Smooth muscle cell (in vitro differentiated cells): ENCODE data around the gene DHX29. TPM values are rescaled to one million over a fixed set of nuclear protein-coding genes. Genes with fewer than 3 reads are reported as not detected.

Source experiments
- DNase-seq: peaks from one replicate; lab custom pipeline; 2025; ENCODE audit not compliant: unreplicated experiment; lab: John Stamatoyannopoulos, UW
- H2AFZ ChIP-seq: fragments of 200-600 bp; sonication (generic); 2 replicates; pipeline ENCODE4 v1.6.0; 2016; ENCODE audit warnings: antibody characterized with exemption, low read depth, mild to moderate bottlenecking
- H3F3A ChIP-seq: fragments of 200-600 bp; sonication (generic); 2 replicates; pipeline ENCODE4 v1.6.0; 2017; ENCODE audit warnings: antibody characterized with exemption, low read depth
- H3K27ac ChIP-seq: fragments of 200-600 bp; sonication (generic); 2 replicates; pipeline ENCODE4 v1.5.1; 2016; ENCODE audit warnings: low read depth, mild to moderate bottlenecking
- H3K27me3 ChIP-seq: fragments of 200-600 bp; sonication (generic); 2 replicates; pipeline ENCODE4 v1.6.1; 2016; ENCODE audit warnings: low read depth, mild to moderate bottlenecking
- H3K36me3 ChIP-seq: fragments of 200-600 bp; sonication (generic); 2 replicates; pipeline ENCODE4 v1.5.1; 2016; ENCODE audit warnings: low read depth
- H3K4me1 ChIP-seq: fragments of 200-600 bp; sonication (generic); 2 replicates; pipeline ENCODE4 v1.5.1; 2016; ENCODE audit warnings: low read depth
- H3K4me2 ChIP-seq: fragments of 200-600 bp; sonication (generic); 2 replicates; pipeline ENCODE4 v1.6.0; 2016; ENCODE audit warnings: mild to moderate bottlenecking
- H3K4me3 ChIP-seq: fragments of 200-600 bp; sonication (generic); 2 replicates; pipeline ENCODE4 v1.5.1; 2016; ENCODE audit warnings: mild to moderate bottlenecking
- H3K79me2 ChIP-seq: fragments of 200-600 bp; sonication (generic); 2 replicates; pipeline ENCODE4 v1.6.0; 2016; ENCODE audit warnings: low read depth, mild to moderate bottlenecking
- H3K9ac ChIP-seq: fragments of 200-600 bp; sonication (generic); 2 replicates; pipeline ENCODE4 v1.6.0; 2016; ENCODE audit warnings: low read depth
- H3K9me3 ChIP-seq: fragments of 200-600 bp; sonication (generic); replicated peaks from 2 replicates; pipeline ENCODE4 v1.5.1; 2016; ENCODE audit warnings: low read depth
- H4K20me1 ChIP-seq: fragments of 200-600 bp; sonication (generic); 2 replicates; pipeline ENCODE4 v1.6.0; 2016; ENCODE audit warnings: low read depth
- CTCF ChIP-seq: fragments of 200-600 bp; sonication (generic); IDR thresholded peaks from 2 replicates; pipeline ENCODE4 v1.5.1; 2017; ENCODE audit warnings: borderline replicate concordance, mild to moderate bottlenecking, antibody characterized with exemption; ENCODE audit not compliant: insufficient read depth, poor library complexity, severe bottlenecking
- WGBS: methylation state at CpG from one replicate; pipeline ENCODE4 v1.1.7; 2016; ENCODE audit warnings: low lambda C conversion rate; 5-methylcytosine and 5-hydroxymethylcytosine counted together
- polyA plus RNA-seq: library from polyadenylated mRNA; unstranded; fragments of >200 nt; fragmentation: Nextera tagmentation; extraction: Ambion mirVana; gene quantifications from 2 replicates; pipeline ENCODE4 v1.2.1, GENCODE V29; 2016
- total RNA-seq: library from RNA; depleted of rRNA; stranded (reverse); fragments of >200 nt; gene quantifications from 2 replicates; pipeline ENCODE4 v1.2.3, GENCODE V29; 2014

DHX29 gene
- total and polyA plus RNA-seq, 2 experiments from 2014 or later: 27.1 to 40.7 TPM

GRCh38 chr5:55304584-55304983, 2.9 kb downstream of the DHX29 start:
- Histone ChIP-seq H4K20me1 (peaks cover 22% of the 10 kb centered on the region), H3K4me3 (no peak overlapping the region), H3K9me3 (no peaks in the 10 kb centered on the region), H3K79me2 (peaks cover 85% of the 10 kb centered on the region), H3K27ac (peak overlapping the region; percentile 64), H2AFZ (no peak overlapping the region), H3K36me3 (no peaks in the 10 kb centered on the region), H3F3A (peaks cover 8% of the 10 kb centered on the region), H3K4me2 (peak overlapping the region; percentile 93), H3K4me1 (peaks cover 35% of the 10 kb centered on the region), H3K27me3 (no peaks in the 10 kb centered on the region), H3K9ac (no peak overlapping the region)
- 93% methylated on average over 6 of the region's 6 CpGs for WGBS
- TF ChIP-seq CTCF: no peak
- no peak for DNase-seq

- H3K4me3 ChIP-seq: no peak overlapping the region
Measured at GRCh38 chr5:55303238-55303690, 4.2 kb downstream of the DHX29 start.

GRCh38 chr5:55300890-55301289, 6.6 kb downstream of the DHX29 start:
- Histone ChIP-seq H3K27ac (no peak overlapping the region), H3F3A (peaks cover 8% of the 10 kb centered on the region), H3K9me3 (peaks cover 3% of the 10 kb centered on the region), H3K9ac (no peak overlapping the region), H3K79me2 (peaks cover 78% of the 10 kb centered on the region), H3K27me3 (no peaks in the 10 kb centered on the region), H3K4me1 (peaks cover 17% of the 10 kb centered on the region), H3K4me2 (no peak overlapping the region), H3K36me3 (peaks cover 9% of the 10 kb centered on the region), H3K4me3 (no peak overlapping the region), H2AFZ (no peak overlapping the region), H4K20me1 (peaks cover 28% of the 10 kb centered on the region)
- WGBS: 97% methylated on average over 2 of the region's 2 CpGs
- TF ChIP-seq CTCF: no peak
- no peak for DNase-seq

More at GRCh38 chr5:55303238-55303690, 4.2 kb downstream of the DHX29 start:
- H3K79me2 ChIP-seq: peaks cover 81% of the 10 kb centered on the region
- H4K20me1 ChIP-seq: peaks cover 29% of the 10 kb centered on the region
- no peak overlapping the region for H3K9ac ChIP-seq
- no peaks in the 10 kb centered on the region for H3K9me3 ChIP-seq
- no peak overlapping the region for H2AFZ ChIP-seq
- no peaks in the 10 kb centered on the region for H3K36me3 ChIP-seq
- DNase-seq: no peak
- H3K27me3 ChIP-seq: no peaks in the 10 kb centered on the region
- peaks cover 8% of the 10 kb centered on the region for H3F3A ChIP-seq
- WGBS: 53% methylated on average over 4 of the region's 4 CpGs
- H3K4me2 ChIP-seq: peak overlapping the region; percentile 60
- no peak for TF ChIP-seq CTCF
- H3K4me1 ChIP-seq: peaks cover 24% of the 10 kb centered on the region
- peak overlapping the region; percentile 64 for H3K27ac ChIP-seq

- peaks cover 28% of the 10 kb centered on the region for H3K79me2 ChIP-seq
- H3K4me2 ChIP-seq: no peak overlapping the region
- H3K4me3 ChIP-seq: no peak overlapping the region
- peaks cover 15% of the 10 kb centered on the region for H4K20me1 ChIP-seq
- no peak overlapping the region for H3K9ac ChIP-seq
- no peak for TF ChIP-seq CTCF
- WGBS: 96% methylated on average over 1 of the region's 1 CpG
- H3F3A ChIP-seq: no peaks in the 10 kb centered on the region
- no peak overlapping the region for H2AFZ ChIP-seq
- H3K4me1 ChIP-seq: no peaks in the 10 kb centered on the region
- no peak for DNase-seq
- no peaks in the 10 kb centered on the region for H3K27me3 ChIP-seq
- peaks cover 45% of the 10 kb centered on the region for H3K36me3 ChIP-seq
- H3K9me3 ChIP-seq: peaks cover 3% of the 10 kb centered on the region
- H3K27ac ChIP-seq: no peak overlapping the region
Measured at GRCh38 chr5:55294935-55295334, 12.6 kb downstream of the DHX29 start.
